Ovary (tissue), 3 donors: Measurements from ENCODE around the gene RTL1.

ENCODE experiments used
- CTCF ChIP-seq, 3 donors: fragments of 450-650 bp in 2 of 3; fragments of 200-600 bp in 1 of 3; IDR thresholded peaks; one replicate each; pipeline versions ENCODE4 v1.5.1 to v1.8.0; 2016 to 2022; ENCODE audit warnings: antibody characterized with exemption in 3 of 3, mild to moderate bottlenecking in 1 of 3
- EP300 ChIP-seq: sonication (generic); formaldehyde crosslinking; IDR thresholded peaks from one replicate; pipeline ENCODE4 v1.6.1; 2017; ENCODE audit warnings: antibody characterized with exemption
- POLR2A ChIP-seq: fragments of 450-650 bp; IDR thresholded peaks from one replicate; pipeline ENCODE4 v1.6.1; 2017; ENCODE audit warnings: antibody characterized with exemption, mild to moderate bottlenecking, moderate library complexity
- donor health status: DM: no; HTN: no; CAD: no.

- TF ChIP-seq POLR2A (no peak), CTCF (IDR thresholded peaks at IDR 0.05) (no peak), EP300 (no peak)
Measured at GRCh38 chr14:100841761-100842403, 61.6 kb downstream of the RTL1 start.
